ENCODE measurements around the gene PLEKHA6. TPM values are rescaled to one million over a fixed set of nuclear protein-coding genes. Genes with fewer than 3 reads are reported as not detected.
A peak's percentile ranks its signal among the peaks of the same experiment; 100 is the strongest.

Gene PLEKHA6
- total RNA-seq, 1 experiment from 2014 or later = 2.1 TPM

DNA sequence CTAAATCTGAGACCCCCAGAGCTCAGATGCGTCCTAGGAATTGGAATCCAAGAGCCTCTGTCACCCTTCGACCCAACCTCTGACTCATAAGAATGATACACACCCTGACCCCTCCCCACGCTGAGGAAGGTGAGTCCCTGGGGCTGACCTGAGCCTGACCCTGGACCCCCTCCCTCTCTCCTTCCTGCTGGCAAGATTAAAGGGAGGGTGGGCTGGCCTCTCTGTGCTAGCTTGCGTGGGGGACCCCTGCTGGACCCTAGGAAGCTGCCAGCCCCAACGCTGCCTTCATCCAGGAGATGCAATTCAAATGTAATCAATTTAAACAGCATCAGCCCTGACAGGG, 627 bp downstream of the PLEKHA6 start:
- H3K23me2 ChIP-seq (ENCODE audit: insufficient read length, low read depth, low read length, poor library complexity, severe bottlenecking) = no peaks in the 10 kb centered on the region
- no peak overlapping the region for H3K56ac ChIP-seq (ENCODE audit: insufficient read length, low read depth, low read length)
- no peak overlapping the region for H3K14ac ChIP-seq (ENCODE audit: insufficient read depth, low read length)
- no peak overlapping the region for H4K5ac ChIP-seq (ENCODE audit: insufficient read length, low read depth, low read length)
- Mint-ChIP-seq H3K9me3 (no peaks in the 10 kb centered on the region), H3K27me3 (ENCODE audit: low read depth) (peaks cover 29% of the 10 kb centered on the region), H3K4me1 (peaks cover 29 to 30% of the 10 kb centered on the region in 2 experiments), H3K4me3 (peak overlapping the region in 1 of 2 experiments; percentile 70; a peak in 3 of 5 replicates), H3K36me3 (ENCODE audit: insufficient read depth in 1 of 3, low read depth in 3 of 3) (no peaks in the 10 kb centered on the region), H3K27ac (no peak overlapping the region)
- TF ChIP-seq, protein P1, sequence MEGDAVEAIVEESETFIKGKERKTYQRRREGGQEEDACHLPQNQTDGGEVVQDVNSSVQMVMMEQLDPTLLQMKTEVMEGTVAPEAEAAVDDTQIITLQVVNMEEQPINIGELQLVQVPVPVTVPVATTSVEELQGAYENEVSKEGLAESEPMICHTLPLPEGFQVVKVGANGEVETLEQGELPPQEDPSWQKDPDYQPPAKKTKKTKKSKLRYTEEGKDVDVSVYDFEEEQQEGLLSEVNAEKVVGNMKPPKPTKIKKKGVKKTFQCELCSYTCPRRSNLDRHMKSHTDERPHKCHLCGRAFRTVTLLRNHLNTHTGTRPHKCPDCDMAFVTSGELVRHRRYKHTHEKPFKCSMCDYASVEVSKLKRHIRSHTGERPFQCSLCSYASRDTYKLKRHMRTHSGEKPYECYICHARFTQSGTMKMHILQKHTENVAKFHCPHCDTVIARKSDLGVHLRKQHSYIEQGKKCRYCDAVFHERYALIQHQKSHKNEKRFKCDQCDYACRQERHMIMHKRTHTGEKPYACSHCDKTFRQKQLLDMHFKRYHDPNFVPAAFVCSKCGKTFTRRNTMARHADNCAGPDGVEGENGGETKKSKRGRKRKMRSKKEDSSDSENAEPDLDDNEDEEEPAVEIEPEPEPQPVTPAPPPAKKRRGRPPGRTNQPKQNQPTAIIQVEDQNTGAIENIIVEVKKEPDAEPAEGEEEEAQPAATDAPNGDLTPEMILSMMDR (conservative IDR thresholded peaks at IDR 0.05) = no peak
- peak overlapping the region; percentile 21 for H3K4me2 ChIP-seq (ENCODE audit: insufficient read depth, insufficient read length, low read length)
- H2AFZ ChIP-seq (ENCODE audit: low read length) = no peak overlapping the region
- H2BK5ac ChIP-seq (ENCODE audit: insufficient read length, low read length) = no peak overlapping the region
- H4K91ac ChIP-seq (ENCODE audit: insufficient read length, low read depth, low read length) = no peak overlapping the region
- H3K18ac ChIP-seq (ENCODE audit: insufficient read length, low read depth, low read length) = no peak overlapping the region
- H2BK120ac ChIP-seq (ENCODE audit: low read depth, low read length, poor library complexity, severe bottlenecking) = no peak overlapping the region
- H3K27me3 ChIP-seq (ENCODE audit: insufficient read depth, low read length) = no peaks in the 10 kb centered on the region
- H3K4me1 ChIP-seq (ENCODE audit: insufficient read depth, low read length) = peaks cover 3% of the 10 kb centered on the region; the same call in 1 of the 2 replicates
- H3K79me2 ChIP-seq (ENCODE audit: insufficient read depth, low read length) = no peaks in the 10 kb centered on the region
- no peaks in the 10 kb centered on the region for H3K9me3 ChIP-seq (ENCODE audit: control insufficient read depth, low read depth, low read length)
- no peaks in the 10 kb centered on the region for H3K79me1 ChIP-seq (ENCODE audit: insufficient read depth, low read depth, low read length, poor library complexity, severe bottlenecking)
- H4K8ac ChIP-seq (replicated peaks; ENCODE audit: insufficient read length, low read depth, low read length) = no peak overlapping the region
- H4K20me1 ChIP-seq (ENCODE audit: control insufficient read depth, insufficient read depth, insufficient read length) = no peaks in the 10 kb centered on the region
- DNase-seq = no peak
- no peak overlapping the region for H2BK15ac ChIP-seq (ENCODE audit: low read depth, low read length)
- H3K9ac ChIP-seq (ENCODE audit: extremely low read depth, insufficient read length, low read length) = no peak overlapping the region
- H3K27ac ChIP-seq (ENCODE audit: insufficient read length, low read depth, low read length) = no peak overlapping the region
- H3K23ac ChIP-seq (ENCODE audit: insufficient read length, low read depth, low read length) = no peak overlapping the region
- no peak overlapping the region for H2BK12ac ChIP-seq (ENCODE audit: insufficient read length, low read depth, low read length)
- H2BK20ac ChIP-seq (ENCODE audit: low read depth, low read length, poor library complexity, severe bottlenecking) = no peak overlapping the region
- H3K4ac ChIP-seq (ENCODE audit: low read depth, low read length) = no peak overlapping the region
- no peak overlapping the region for H2AK5ac ChIP-seq (ENCODE audit: insufficient read length, low read length)
- no peak overlapping the region for H3T11ph ChIP-seq (ENCODE audit: low read length)
- WGBS (ENCODE audit: extremely low coverage, insufficient read length, low lambda C conversion rate) = no CpG with 5 or more reads among the region's 5 CpGs
